Measurements from ENCODE around the gene SDK1. TPM values are rescaled to one million over a fixed set of nuclear protein-coding genes. Genes with fewer than 3 reads are reported as not detected.

The SDK1 gene
- total and polyA plus RNA-seq, 4 donors: 0.12 to 0.47 (median 0.36) TPM

GRCh38 chr7:3668743-3669142, 367.7 kb downstream of the SDK1 start:
- H3K27ac ChIP-seq (ENCODE audit: low read depth in 1 of 2, low read length in 2 of 2): no peak overlapping the region
- no peaks in the 10 kb centered on the region for H3K9me3 ChIP-seq (ENCODE audit: control insufficient read depth in 4 of 4, low read length in 3 of 4)
- no peak overlapping the region for H3K4me3 ChIP-seq (ENCODE audit: low read depth in 1 of 3, low read length in 3 of 3)
- no peak overlapping the region for H3K9ac ChIP-seq (ENCODE audit: low read depth in 1 of 2, low read length in 2 of 2)
- peaks cover 0 to 2% (median 0%) of the 10 kb centered on the region in 4 donors for H3K4me1 ChIP-seq (ENCODE audit: control insufficient read depth in 4 of 4, insufficient read depth in 4 of 4, low read length in 3 of 4)
- TF ChIP-seq RXRA (IDR thresholded peaks at IDR 0.05) (no peak), HNF4A (conservative IDR thresholded peaks at IDR 0.05) (no peak), EGR1 (IDR thresholded peaks at IDR 0.05; ENCODE audit: low read depth in 2 of 2) (no peak), HNF4G (IDR thresholded peaks at IDR 0.05) (no peak)
- DNase-seq (ENCODE audit: low spot score): no peak
- H3K27me3 ChIP-seq (ENCODE audit: control insufficient read depth in 4 of 4, insufficient read depth in 4 of 4, low read length in 3 of 4): no peaks in the 10 kb centered on the region
- no peaks in the 10 kb centered on the region for H3K36me3 ChIP-seq (ENCODE audit: control insufficient read depth in 4 of 4, insufficient read depth in 3 of 4, low read depth in 1 of 4, low read length in 3 of 4)
- 91% methylated on average over 2 of the region's 2 CpGs for WGBS

GRCh38 chr7:3670898-3671297, 369.8 kb downstream of the SDK1 start:
- 58% methylated on average over 4 of the region's 4 CpGs for WGBS
- no peaks in the 10 kb centered on the region for H3K36me3 ChIP-seq (ENCODE audit: control insufficient read depth in 4 of 4, insufficient read depth in 3 of 4, low read depth in 1 of 4, low read length in 3 of 4)
- no peak overlapping the region for H3K27ac ChIP-seq (ENCODE audit: low read depth in 1 of 2, low read length in 2 of 2)
- H3K4me1 ChIP-seq (ENCODE audit: control insufficient read depth in 4 of 4, insufficient read depth in 4 of 4, low read length in 3 of 4): peaks cover 0 to 2% (median 0%) of the 10 kb centered on the region in 4 donors
- TF ChIP-seq RAD21 (IDR thresholded peaks at IDR 0.05): no peak
- TF ChIP-seq HNF4A (conservative IDR thresholded peaks at IDR 0.05): no peak
- TF ChIP-seq TAF1 (conservative IDR thresholded peaks at IDR 0.05): no peak
- TF ChIP-seq JUND (IDR thresholded peaks at IDR 0.05): no peak
- TF ChIP-seq SP1 (IDR thresholded peaks at IDR 0.05): no peak
- TF ChIP-seq FOXA1 (IDR thresholded peaks at IDR 0.05): no peak
- no peak for TF ChIP-seq REST (IDR thresholded peaks at IDR 0.05)
- TF ChIP-seq HNF4G (IDR thresholded peaks at IDR 0.05): no peak
- no peak for TF ChIP-seq NR2F2 (IDR thresholded peaks at IDR 0.05)
- TF ChIP-seq ATF3 (IDR thresholded peaks at IDR 0.05): no peak
- no peak overlapping the region for H3K4me3 ChIP-seq (ENCODE audit: low read depth in 1 of 3, low read length in 3 of 3)
- H3K9ac ChIP-seq (ENCODE audit: low read depth in 1 of 2, low read length in 2 of 2): no peak overlapping the region
- no peaks in the 10 kb centered on the region for H3K9me3 ChIP-seq (ENCODE audit: control insufficient read depth in 4 of 4, low read length in 3 of 4)
- H3K27me3 ChIP-seq (ENCODE audit: control insufficient read depth in 4 of 4, insufficient read depth in 4 of 4, low read length in 3 of 4): no peaks in the 10 kb centered on the region
- no peak for DNase-seq (ENCODE audit: low spot score)

GRCh38 chr7:3673524-3673923, 372.5 kb downstream of the SDK1 start:
- TF ChIP-seq GABPA (IDR thresholded peaks at IDR 0.05 in 1 of 2, conservative IDR thresholded peaks at IDR 0.05 in 1 of 2) (no peak), YY1 (IDR thresholded peaks at IDR 0.05) (no peak), SP1 (IDR thresholded peaks at IDR 0.05) (no peak), CTCF (IDR thresholded peaks at IDR 0.05; ENCODE audit: low read depth, low read length, missing input control) (peak; percentile 12), EGR1 (IDR thresholded peaks at IDR 0.05; ENCODE audit: low read depth in 2 of 2) (no peak), RAD21 (IDR thresholded peaks at IDR 0.05) (peak; percentile 33 to 63), RXRA (IDR thresholded peaks at IDR 0.05) (no peak), ATF3 (IDR thresholded peaks at IDR 0.05) (no peak), TAF1 (conservative IDR thresholded peaks at IDR 0.05) (no peak), HNF4A (conservative IDR thresholded peaks at IDR 0.05) (no peak)
- 67% methylated on average over 5 of the region's 5 CpGs for WGBS
- no peaks in the 10 kb centered on the region for H3K36me3 ChIP-seq (ENCODE audit: control insufficient read depth in 4 of 4, insufficient read depth in 3 of 4, low read depth in 1 of 4, low read length in 3 of 4)
- H3K4me1 ChIP-seq (ENCODE audit: control insufficient read depth in 4 of 4, insufficient read depth in 4 of 4, low read length in 3 of 4): peaks cover 0 to 2% (median 0%) of the 10 kb centered on the region in 4 donors
- DNase-seq (ENCODE audit: low spot score): no peak
- H3K27ac ChIP-seq (ENCODE audit: low read depth in 1 of 2, low read length in 2 of 2): no peak overlapping the region
- no peak overlapping the region for H3K4me3 ChIP-seq (ENCODE audit: low read depth in 1 of 3, low read length in 3 of 3)
- H3K9me3 ChIP-seq (ENCODE audit: control insufficient read depth in 4 of 4, low read length in 3 of 4): no peaks in the 10 kb centered on the region
- H3K9ac ChIP-seq (ENCODE audit: low read depth in 1 of 2, low read length in 2 of 2): no peak overlapping the region
- no peaks in the 10 kb centered on the region for H3K27me3 ChIP-seq (ENCODE audit: control insufficient read depth in 4 of 4, insufficient read depth in 4 of 4, low read length in 3 of 4)

All from liver (tissue), 9 donors.